Activated CD8-positive, alpha-beta memory T cell treated with anti-CD3 and anti-CD28 coated beads for 24 hours (primary cell): Measurements from ENCODE around the gene CSNK2A2.

Experiments used
- DNase-seq: peaks from one replicate; pipeline ENCODE4 v3.0.0-alpha.2; 2020

Gene CSNK2A2

GRCh38 chr16:58109330-58109729 lies 88.6 kb downstream of the CSNK2A2 start:
- DNase-seq = no peak
